Kidney (tissue), 14 donors: ENCODE measurements around the gene TMEM9. TPM values are rescaled to one million over a fixed set of nuclear protein-coding genes. Genes with fewer than 3 reads are reported as not detected.

Source experiments
- DNase-seq, 5 donors: peaks; one replicate each; pipeline ENCODE4 v3.0.0-alpha.2; 2013 to 2020
- FAIRE-seq: peaks from 2 replicates; lab custom pipeline; 2012; peaks lifted over from hg19 to GRCh38; lab: Jason Lieb, UNC
- H3K27ac ChIP-seq, 2 donors: one replicate each; pipeline ENCODE4 v1.7.0; 2013; ENCODE audit warnings: low read depth in 2 of 2, low read length in 2 of 2, inconsistent platforms in 1 of 2
- H3K27me3 ChIP-seq: one replicate; pipeline ENCODE4 v1.7.1; 2013; ENCODE audit warnings: low read length, inconsistent platforms; ENCODE audit not compliant: control insufficient read depth, insufficient read depth
- H3K36me3 ChIP-seq, 3 donors: one replicate each; pipeline versions ENCODE4 v1.7.0 to v1.7.1; 2013; ENCODE audit warnings: low read length in 3 of 3, control low read depth in 1 of 3, inconsistent platforms in 1 of 3; ENCODE audit not compliant: insufficient read depth in 3 of 3, control insufficient read depth in 2 of 3
- H3K4me1 ChIP-seq, 3 donors: one replicate each; pipeline versions ENCODE4 v1.7.0 to v1.7.1; 2013; ENCODE audit warnings: low read length in 3 of 3, inconsistent platforms in 1 of 3, low read depth in 1 of 3; ENCODE audit not compliant: control insufficient read depth in 2 of 3, insufficient read depth in 2 of 3
- H3K4me3 ChIP-seq, 3 donors: one replicate each; pipeline versions ENCODE4 v1.7.0 to v1.8.1; 2013; ENCODE audit warnings: low read length in 3 of 3, control low read depth in 1 of 3, inconsistent platforms in 1 of 3
- H3K9ac ChIP-seq, 3 donors: one replicate each; pipeline versions ENCODE4 v1.7.0 to v1.7.1; 2013; ENCODE audit warnings: low read length in 3 of 3, control low read depth in 1 of 3, inconsistent platforms in 1 of 3
- H3K9me3 ChIP-seq, 3 donors: one replicate each; pipeline versions ENCODE4 v1.7.0 to v1.7.1; 2013; ENCODE audit warnings: low read length in 3 of 3, control low read depth in 1 of 3, inconsistent platforms in 1 of 3; ENCODE audit not compliant: control insufficient read depth in 2 of 3, insufficient read depth in 1 of 3
- intact Hi-C: fragments of 100-400 bp; cut with DNase I; formaldehyde crosslinking; loops from one replicate; pipeline ENCODE4 v1.11.1; 2022
- polyA plus RNA-seq: library from polyadenylated mRNA; stranded (reverse); fragments of 350-450 nt; fragmentation: Illumina TruSeq; extraction: RNeasy Lipid Tissue Mini Kit (QIAGEN cat#74804); gene quantifications from one replicate; pipeline ENCODE4 v1.2.3, GENCODE V29; 2014; ENCODE audit warnings: low read depth, low replicate concordance; ENCODE audit not compliant: insufficient read depth
- total RNA-seq: library from RNA; stranded (reverse); fragmentation: NEBNext Ultra II Directional; extraction: Animal tissue kit (Norgen Biotek cat#: 25700); gene quantifications from one replicate; pipeline ENCODE4 v1.2.1, GENCODE V29; 2021
- TF ChIP-seq, protein P1 (sequence below): IDR thresholded peaks from 3 replicates; pipeline ENCODE4 v1.5.1; 2012; ENCODE audit warnings: mild to moderate bottlenecking, moderate library complexity, borderline replicate concordance; ENCODE audit not compliant: insufficient read depth; ENCODE audit errors: extremely low read depth
- donor health status: control.
- donor health status: control.
- donor health status: control.
- donor health status: control.
- donor health status: control.
- donor health status: DM: yes; HTN: yes; CAD: no.
- donor health status: Normal renal cell carcinoma (clear cell type).

The TMEM9 gene
- total and polyA plus RNA-seq, 2 donors from 2014 or later: 81.9 to 166 TPM

DNA sequence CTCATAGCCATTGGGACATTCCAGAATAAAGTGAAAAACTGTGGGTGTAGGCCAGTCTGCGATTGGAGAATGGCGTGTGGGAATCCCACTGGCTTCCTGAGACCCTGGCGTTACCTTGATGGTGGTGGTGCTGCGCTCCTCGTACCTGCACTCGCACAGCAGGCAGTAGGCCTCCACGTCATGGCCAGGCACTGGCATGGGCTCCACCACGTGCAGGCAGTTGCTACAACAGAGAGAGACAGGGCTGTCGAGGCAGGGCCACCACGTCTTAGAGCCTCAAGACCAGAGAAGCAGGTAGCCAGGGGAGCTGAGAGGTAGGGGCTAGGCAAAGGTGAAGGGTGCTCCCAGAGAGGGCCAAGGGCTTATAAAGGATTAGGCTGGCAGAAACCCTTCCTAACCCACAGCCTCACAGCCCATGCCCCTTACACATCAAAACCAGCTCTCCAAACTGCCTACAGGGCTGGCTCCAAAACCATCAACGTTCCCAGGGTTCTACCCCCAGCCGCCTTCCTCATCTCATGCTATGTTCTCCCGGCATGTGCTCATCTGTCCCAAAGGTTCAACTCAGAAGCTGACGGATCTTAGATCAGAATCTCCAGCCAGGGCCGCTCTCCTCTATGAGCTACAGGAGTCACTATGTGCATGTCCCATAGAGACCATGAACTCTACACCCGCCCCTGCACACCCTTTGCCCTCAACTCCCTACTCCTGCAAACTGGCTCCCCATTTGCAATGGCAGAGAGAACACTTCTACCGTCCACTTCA, 7.5 kb downstream of the TMEM9 start:
- no peak for FAIRE-seq
- Histone ChIP-seq H3K4me3 (no peak overlapping the region), H3K27ac (no peak overlapping the region), H3K36me3 (peaks cover 7 to 40% (median 39%) of the 10 kb centered on the region in 3 donors), H3K4me1 (no peaks in the 10 kb centered on the region), H3K9ac (no peak overlapping the region), H3K27me3 (no peaks in the 10 kb centered on the region), H3K9me3 (no peaks in the 10 kb centered on the region)
- intact Hi-C loops: no loop called here
- DNase-seq: peak in 1 of 5 donors; percentile 68
- TF ChIP-seq, protein P1, sequence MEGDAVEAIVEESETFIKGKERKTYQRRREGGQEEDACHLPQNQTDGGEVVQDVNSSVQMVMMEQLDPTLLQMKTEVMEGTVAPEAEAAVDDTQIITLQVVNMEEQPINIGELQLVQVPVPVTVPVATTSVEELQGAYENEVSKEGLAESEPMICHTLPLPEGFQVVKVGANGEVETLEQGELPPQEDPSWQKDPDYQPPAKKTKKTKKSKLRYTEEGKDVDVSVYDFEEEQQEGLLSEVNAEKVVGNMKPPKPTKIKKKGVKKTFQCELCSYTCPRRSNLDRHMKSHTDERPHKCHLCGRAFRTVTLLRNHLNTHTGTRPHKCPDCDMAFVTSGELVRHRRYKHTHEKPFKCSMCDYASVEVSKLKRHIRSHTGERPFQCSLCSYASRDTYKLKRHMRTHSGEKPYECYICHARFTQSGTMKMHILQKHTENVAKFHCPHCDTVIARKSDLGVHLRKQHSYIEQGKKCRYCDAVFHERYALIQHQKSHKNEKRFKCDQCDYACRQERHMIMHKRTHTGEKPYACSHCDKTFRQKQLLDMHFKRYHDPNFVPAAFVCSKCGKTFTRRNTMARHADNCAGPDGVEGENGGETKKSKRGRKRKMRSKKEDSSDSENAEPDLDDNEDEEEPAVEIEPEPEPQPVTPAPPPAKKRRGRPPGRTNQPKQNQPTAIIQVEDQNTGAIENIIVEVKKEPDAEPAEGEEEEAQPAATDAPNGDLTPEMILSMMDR: no peak

DNA sequence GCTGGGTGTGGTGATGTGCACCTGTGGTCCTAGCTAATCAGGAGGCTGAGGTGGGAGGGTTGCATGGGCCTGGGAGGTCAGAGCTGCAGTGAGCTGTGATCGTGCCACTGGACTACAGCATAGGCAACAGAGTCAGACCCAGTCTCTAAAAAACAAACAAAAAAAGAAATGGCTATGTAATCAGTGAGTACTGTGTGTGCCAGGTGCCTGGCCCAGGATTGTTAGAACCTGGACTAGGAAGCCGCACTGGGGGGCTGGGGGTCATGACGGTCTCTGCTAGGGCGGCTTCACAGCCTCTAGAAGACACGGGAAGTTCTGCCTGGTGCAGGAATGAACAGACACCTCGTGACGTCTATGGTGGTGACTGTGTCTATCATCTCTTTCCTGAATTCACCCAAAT, 8.5 kb downstream of the TMEM9 start:
- TF ChIP-seq, protein P1: no peak
- peaks cover 7 to 48% (median 41%) of the 10 kb centered on the region in 3 donors for H3K36me3 ChIP-seq
- no peaks in the 10 kb centered on the region for H3K27me3 ChIP-seq
- H3K9me3 ChIP-seq: no peaks in the 10 kb centered on the region
- H3K9ac ChIP-seq: no peak overlapping the region
- H3K4me1 ChIP-seq: no peaks in the 10 kb centered on the region
- intact Hi-C loops: no loop called here
- no peak for FAIRE-seq
- H3K27ac ChIP-seq: no peak overlapping the region
- no peak overlapping the region for H3K4me3 ChIP-seq
- peak in 1 of 5 donors; percentile 7 for DNase-seq

DNA sequence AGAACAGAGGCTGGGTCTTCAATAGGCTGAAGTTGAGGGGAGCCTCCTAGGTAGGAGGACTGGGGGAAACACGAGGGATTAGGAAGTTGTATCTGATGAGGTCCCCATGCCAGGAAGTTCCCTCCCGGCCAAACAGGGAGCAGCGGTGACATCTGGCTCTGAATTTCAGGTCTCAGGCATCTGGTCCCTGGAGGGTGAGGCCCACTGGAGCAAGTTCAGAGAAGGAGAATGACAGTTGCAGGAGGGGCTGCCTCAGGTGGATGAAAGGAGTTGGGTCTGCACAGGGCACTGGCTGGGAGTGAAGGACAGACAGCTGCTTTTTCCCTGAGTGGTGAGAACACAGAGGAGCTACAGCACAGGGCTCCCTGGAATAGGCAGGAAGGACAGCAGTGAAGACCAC, 9.1 kb downstream of the TMEM9 start:
- Histone ChIP-seq H3K27me3 (no peaks in the 10 kb centered on the region), H3K9ac (no peak overlapping the region), H3K36me3 (peaks cover 7 to 48% (median 38%) of the 10 kb centered on the region in 3 donors), H3K9me3 (no peaks in the 10 kb centered on the region), H3K27ac (no peak overlapping the region), H3K4me1 (no peaks in the 10 kb centered on the region), H3K4me3 (no peak overlapping the region)
- FAIRE-seq: no peak
- TF ChIP-seq, protein P1: no peak
- DNase-seq: peak in 1 of 5 donors; percentile 39
- intact Hi-C loops: no loop called here
